Testis (tissue), 2 donors: Measurements from ENCODE around the gene DNAJC18.

Source experiments
- CTCF ChIP-seq, 3 experiments: fragments of 450-650 bp in 2 of 3; fragments of 200-600 bp in 1 of 3; sonication (generic) in 1 of 3; IDR thresholded peaks; one replicate each; pipeline ENCODE4 v1.5.1; 2016 to 2019; ENCODE audit warnings: antibody characterized with exemption in 3 of 3, mild to moderate bottlenecking in 2 of 3, moderate library complexity in 1 of 3
- POLR2A ChIP-seq: fragments of 450-650 bp; IDR thresholded peaks from one replicate; pipeline ENCODE4 v1.6.1; 2017; ENCODE audit warnings: antibody characterized with exemption, mild to moderate bottlenecking, moderate library complexity

GRCh38 chr5:139453683-139454567 is 14.6 kb upstream of the DNAJC18 start:
- TF ChIP-seq POLR2A (no peak), CTCF (IDR thresholded peaks at IDR 0.05) (no peak)
